ENCODE measurements around the gene AKAP12.

DNA sequence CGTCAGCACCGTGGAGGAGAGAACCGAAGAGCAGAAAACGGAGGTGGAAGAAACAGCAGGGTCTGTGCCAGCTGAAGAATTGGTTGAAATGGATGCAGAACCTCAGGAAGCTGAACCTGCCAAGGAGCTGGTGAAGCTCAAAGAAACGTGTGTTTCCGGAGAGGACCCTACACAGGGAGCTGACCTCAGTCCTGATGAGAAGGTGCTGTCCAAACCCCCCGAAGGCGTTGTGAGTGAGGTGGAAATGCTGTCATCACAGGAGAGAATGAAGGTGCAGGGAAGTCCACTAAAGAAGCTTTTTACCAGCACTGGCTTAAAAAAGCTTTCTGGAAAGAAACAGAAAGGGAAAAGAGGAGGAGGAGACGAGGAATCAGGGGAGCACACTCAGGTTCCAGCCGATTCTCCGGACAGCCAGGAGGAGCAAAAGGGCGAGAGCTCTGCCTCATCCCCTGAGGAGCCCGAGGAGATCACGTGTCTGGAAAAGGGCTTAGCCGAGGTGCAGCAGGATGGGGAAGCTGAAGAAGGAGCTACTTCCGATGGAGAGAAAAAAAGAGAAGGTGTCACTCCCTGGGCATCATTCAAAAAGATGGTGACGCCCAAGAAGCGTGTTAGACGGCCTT, 110.0 kb downstream of the AKAP12 start:
- TF ChIP-seq, protein P1, sequence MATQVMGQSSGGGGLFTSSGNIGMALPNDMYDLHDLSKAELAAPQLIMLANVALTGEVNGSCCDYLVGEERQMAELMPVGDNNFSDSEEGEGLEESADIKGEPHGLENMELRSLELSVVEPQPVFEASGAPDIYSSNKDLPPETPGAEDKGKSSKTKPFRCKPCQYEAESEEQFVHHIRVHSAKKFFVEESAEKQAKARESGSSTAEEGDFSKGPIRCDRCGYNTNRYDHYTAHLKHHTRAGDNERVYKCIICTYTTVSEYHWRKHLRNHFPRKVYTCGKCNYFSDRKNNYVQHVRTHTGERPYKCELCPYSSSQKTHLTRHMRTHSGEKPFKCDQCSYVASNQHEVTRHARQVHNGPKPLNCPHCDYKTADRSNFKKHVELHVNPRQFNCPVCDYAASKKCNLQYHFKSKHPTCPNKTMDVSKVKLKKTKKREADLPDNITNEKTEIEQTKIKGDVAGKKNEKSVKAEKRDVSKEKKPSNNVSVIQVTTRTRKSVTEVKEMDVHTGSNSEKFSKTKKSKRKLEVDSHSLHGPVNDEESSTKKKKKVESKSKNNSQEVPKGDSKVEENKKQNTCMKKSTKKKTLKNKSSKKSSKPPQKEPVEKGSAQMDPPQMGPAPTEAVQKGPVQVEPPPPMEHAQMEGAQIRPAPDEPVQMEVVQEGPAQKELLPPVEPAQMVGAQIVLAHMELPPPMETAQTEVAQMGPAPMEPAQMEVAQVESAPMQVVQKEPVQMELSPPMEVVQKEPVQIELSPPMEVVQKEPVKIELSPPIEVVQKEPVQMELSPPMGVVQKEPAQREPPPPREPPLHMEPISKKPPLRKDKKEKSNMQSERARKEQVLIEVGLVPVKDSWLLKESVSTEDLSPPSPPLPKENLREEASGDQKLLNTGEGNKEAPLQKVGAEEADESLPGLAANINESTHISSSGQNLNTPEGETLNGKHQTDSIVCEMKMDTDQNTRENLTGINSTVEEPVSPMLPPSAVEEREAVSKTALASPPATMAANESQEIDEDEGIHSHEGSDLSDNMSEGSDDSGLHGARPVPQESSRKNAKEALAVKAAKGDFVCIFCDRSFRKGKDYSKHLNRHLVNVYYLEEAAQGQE (IDR thresholded peaks at IDR 0.05; ENCODE audit: insufficient read depth in 1 of 2, low read depth in 2 of 2, low read length in 2 of 2) = peak in 1 of 2 experiments; percentile 70; a peak in 1 of 4 replicates
- TF ChIP-seq TAF1 (IDR thresholded peaks at IDR 0.05; ENCODE audit: borderline replicate concordance, insufficient read depth, low read length) (no peak), POLR2AphosphoS5 (IDR thresholded peaks at IDR 0.05; ENCODE audit: low read depth, low read length) (no peak)

All from PFSK-1 (cell line).